Measurements from ENCODE around the gene PTH2.
A peak's percentile ranks its signal among the peaks of the same experiment; 100 is the strongest.
"Not testable (repeated sequence)": the region's sequence is repeated elsewhere in the genome, so short reads cannot be mapped to it uniquely, and the experiment has no call there.

Gene PTH2

GRCh38 chr19:49448432-49448786 lies 25.2 kb upstream of the PTH2 start:
- H3K36me3 ChIP-seq (ENCODE audit: control insufficient read depth, insufficient read depth, low read length), result peaks cover 12% of the 10 kb centered on the region
- no peak overlapping the region for H3K27ac ChIP-seq (ENCODE audit: low read length)
- no peak overlapping the region for H3K4me3 ChIP-seq (ENCODE audit: low read length)
- no CpG with 5 or more reads among the region's 6 CpGs for WGBS (ENCODE audit: insufficient coverage, insufficient read length)
- H3K9me3 ChIP-seq (ENCODE audit: control insufficient read depth, insufficient read depth, low read length), result no peaks in the 10 kb centered on the region
- H3K4me1 ChIP-seq (ENCODE audit: control insufficient read depth, insufficient read depth, low read length), result no peaks in the 10 kb centered on the region; the same call in 1 of the 2 replicates
- no peaks in the 10 kb centered on the region for H3K27me3 ChIP-seq (ENCODE audit: control insufficient read depth, insufficient read depth, low read length)
- DNase-seq (ENCODE audit: low read depth, low spot score), result no peak

GRCh38 chr19:49447485-49448431 lies 24.5 kb upstream of the PTH2 start:
- H3K9me3 ChIP-seq (ENCODE audit: control insufficient read depth, insufficient read depth, low read length), result no peaks in the 10 kb centered on the region
- WGBS (ENCODE audit: insufficient coverage, insufficient read length), result no CpG with 5 or more reads among the region's 32 CpGs
- H3K4me3 ChIP-seq (ENCODE audit: low read length), result no peak overlapping the region
- peaks cover 12% of the 10 kb centered on the region for H3K36me3 ChIP-seq (ENCODE audit: control insufficient read depth, insufficient read depth, low read length)
- H3K27me3 ChIP-seq (ENCODE audit: control insufficient read depth, insufficient read depth, low read length), result no peaks in the 10 kb centered on the region
- H3K27ac ChIP-seq (ENCODE audit: low read length), result no peak overlapping the region
- no peak for DNase-seq (ENCODE audit: low read depth, low spot score)
- H3K4me1 ChIP-seq (ENCODE audit: control insufficient read depth, insufficient read depth, low read length), result no peaks in the 10 kb centered on the region; the same call in 1 of the 2 replicates

GRCh38 chr19:49445997-49446396 lies 22.8 kb upstream of the PTH2 start:
- DNase-seq (ENCODE audit: low read depth, low spot score), result no peak
- no CpG with 5 or more reads among the region's 3 CpGs for WGBS (ENCODE audit: insufficient coverage, insufficient read length)
- peaks cover 12% of the 10 kb centered on the region for H3K36me3 ChIP-seq (ENCODE audit: control insufficient read depth, insufficient read depth, low read length)
- no peaks in the 10 kb centered on the region for H3K9me3 ChIP-seq (ENCODE audit: control insufficient read depth, insufficient read depth, low read length)
- H3K4me1 ChIP-seq (ENCODE audit: control insufficient read depth, insufficient read depth, low read length), result no peaks in the 10 kb centered on the region; the same call in 1 of the 2 replicates
- no peaks in the 10 kb centered on the region for H3K27me3 ChIP-seq (ENCODE audit: control insufficient read depth, insufficient read depth, low read length)
- no peak overlapping the region for H3K27ac ChIP-seq (ENCODE audit: low read length)
- H3K4me3 ChIP-seq (ENCODE audit: low read length), result no peak overlapping the region

GRCh38 chr19:49444100-49444700 lies 21.0 kb upstream of the PTH2 start:
- H3K27ac ChIP-seq (ENCODE audit: low read length); H3K4me1 ChIP-seq (ENCODE audit: control insufficient read depth, insufficient read depth, low read length); H3K4me3 ChIP-seq (ENCODE audit: low read length); H3K27me3 ChIP-seq (ENCODE audit: control insufficient read depth, insufficient read depth, low read length); H3K9me3 ChIP-seq (ENCODE audit: control insufficient read depth, insufficient read depth, low read length); DNase-seq (ENCODE audit: low read depth, low spot score): not testable (repeated sequence)
- no CpG with 5 or more reads among the region's 5 CpGs for WGBS (ENCODE audit: insufficient coverage, insufficient read length)
- peaks cover 10% of the 10 kb centered on the region for H3K36me3 ChIP-seq (ENCODE audit: control insufficient read depth, insufficient read depth, low read length)

- DNase-seq (ENCODE audit: low read depth, low spot score), result peak; percentile 96
- peaks cover 13% of the 10 kb centered on the region; the same call in 1 of the 2 replicates for H3K27me3 ChIP-seq (ENCODE audit: control insufficient read depth, insufficient read depth, low read length)
- no CpG with 5 or more reads among the region's 47 CpGs for WGBS (ENCODE audit: insufficient coverage, insufficient read length)
- peak overlapping the region; percentile 51; the same call in 1 of the 2 replicates for H3K4me3 ChIP-seq (ENCODE audit: low read length)
- peaks cover 7% of the 10 kb centered on the region for H3K36me3 ChIP-seq (ENCODE audit: control insufficient read depth, insufficient read depth, low read length)
- H3K27ac ChIP-seq (ENCODE audit: low read length), result no peak overlapping the region
- H3K9me3 ChIP-seq (ENCODE audit: control insufficient read depth, insufficient read depth, low read length), result no peaks in the 10 kb centered on the region
- no peaks in the 10 kb centered on the region; the same call in 1 of the 2 replicates for H3K4me1 ChIP-seq (ENCODE audit: control insufficient read depth, insufficient read depth, low read length)
Measured at GRCh38 chr19:49443366-49444099, 20.3 kb upstream of the PTH2 start.

- Histone ChIP-seq H3K4me3 (ENCODE audit: low read length) (peak overlapping the region; percentile 51; the same call in 1 of the 2 replicates), H3K9me3 (ENCODE audit: control insufficient read depth, insufficient read depth, low read length) (no peaks in the 10 kb centered on the region), H3K27me3 (ENCODE audit: control insufficient read depth, insufficient read depth, low read length) (peaks cover 19% of the 10 kb centered on the region; the same call in 1 of the 2 replicates), H3K36me3 (ENCODE audit: control insufficient read depth, insufficient read depth, low read length) (peaks cover 7% of the 10 kb centered on the region), H3K27ac (ENCODE audit: low read length) (no peak overlapping the region), H3K4me1 (ENCODE audit: control insufficient read depth, insufficient read depth, low read length) (no peaks in the 10 kb centered on the region; the same call in 1 of the 2 replicates)
- peak; percentile 91 for DNase-seq (ENCODE audit: low read depth, low spot score)
- no CpG with 5 or more reads among the region's 43 CpGs for WGBS (ENCODE audit: insufficient coverage, insufficient read length)
Measured at GRCh38 chr19:49442771-49443365, 19.6 kb upstream of the PTH2 start.

- Histone ChIP-seq H3K9me3 (ENCODE audit: control insufficient read depth, insufficient read depth, low read length) (no peaks in the 10 kb centered on the region), H3K36me3 (ENCODE audit: control insufficient read depth, insufficient read depth, low read length) (peaks cover 7% of the 10 kb centered on the region), H3K27ac (ENCODE audit: low read length) (no peak overlapping the region), H3K4me1 (ENCODE audit: control insufficient read depth, insufficient read depth, low read length) (no peaks in the 10 kb centered on the region; the same call in 1 of the 2 replicates), H3K4me3 (ENCODE audit: low read length) (peak overlapping the region; percentile 23; the same call in 1 of the 2 replicates), H3K27me3 (ENCODE audit: control insufficient read depth, insufficient read depth, low read length) (peaks cover 21% of the 10 kb centered on the region; the same call in 1 of the 2 replicates)
- WGBS (ENCODE audit: insufficient coverage, insufficient read length), result no CpG with 5 or more reads among the region's 11 CpGs
- no peak for DNase-seq (ENCODE audit: low read depth, low spot score)
Measured at GRCh38 chr19:49442354-49442753, 19.1 kb upstream of the PTH2 start.

GRCh38 chr19:49441960-49442350 lies 18.7 kb upstream of the PTH2 start:
- no CpG with 5 or more reads among the region's 14 CpGs for WGBS (ENCODE audit: insufficient coverage, insufficient read length)
- Histone ChIP-seq H3K27ac (ENCODE audit: low read length) (no peak overlapping the region), H3K27me3 (ENCODE audit: control insufficient read depth, insufficient read depth, low read length) (peaks cover 22% of the 10 kb centered on the region; the same call in 1 of the 2 replicates), H3K4me1 (ENCODE audit: control insufficient read depth, insufficient read depth, low read length) (no peaks in the 10 kb centered on the region; the same call in 1 of the 2 replicates), H3K36me3 (ENCODE audit: control insufficient read depth, insufficient read depth, low read length) (peaks cover 6% of the 10 kb centered on the region), H3K9me3 (ENCODE audit: control insufficient read depth, insufficient read depth, low read length) (no peaks in the 10 kb centered on the region), H3K4me3 (ENCODE audit: low read length) (peak overlapping the region; percentile 3; the same call in 1 of the 2 replicates)
- DNase-seq (ENCODE audit: low read depth, low spot score), result no peak

GRCh38 chr19:49441210-49441959 lies 18.1 kb upstream of the PTH2 start, which contains the start of gene SLC17A7:
Gene SLC17A7, minus strand, starts transcription at chr19:49441527. Its CDS starts 148 bp downstream, at chr19:49441379.
- H3K36me3 ChIP-seq (ENCODE audit: control insufficient read depth, insufficient read depth, low read length), result no peaks in the 10 kb centered on the region
- peaks cover 22% of the 10 kb centered on the region; the same call in 1 of the 2 replicates for H3K27me3 ChIP-seq (ENCODE audit: control insufficient read depth, insufficient read depth, low read length)
- no peaks in the 10 kb centered on the region for H3K9me3 ChIP-seq (ENCODE audit: control insufficient read depth, insufficient read depth, low read length)
- peaks cover 3% of the 10 kb centered on the region; the same call in 1 of the 2 replicates for H3K4me1 ChIP-seq (ENCODE audit: control insufficient read depth, insufficient read depth, low read length)
- no peak within 1 kb of the TSS for H3K27ac ChIP-seq (ENCODE audit: low read length)
- peak within 1 kb of the TSS; percentile 23; the same call in 1 of the 2 replicates for H3K4me3 ChIP-seq (ENCODE audit: low read length)
- WGBS (ENCODE audit: insufficient coverage, insufficient read length), result no CpG with 5 or more reads among the region's 56 CpGs
- no peak for DNase-seq (ENCODE audit: low read depth, low spot score)
